Measurements from ENCODE around the gene HES1. TPM values are rescaled to one million over a fixed set of nuclear protein-coding genes. Genes with fewer than 3 reads are reported as not detected.

HES1 gene
- total RNA-seq, 4 donors from 2014 or later = 14.7 to 52.7 (median 27.7) TPM

DNA sequence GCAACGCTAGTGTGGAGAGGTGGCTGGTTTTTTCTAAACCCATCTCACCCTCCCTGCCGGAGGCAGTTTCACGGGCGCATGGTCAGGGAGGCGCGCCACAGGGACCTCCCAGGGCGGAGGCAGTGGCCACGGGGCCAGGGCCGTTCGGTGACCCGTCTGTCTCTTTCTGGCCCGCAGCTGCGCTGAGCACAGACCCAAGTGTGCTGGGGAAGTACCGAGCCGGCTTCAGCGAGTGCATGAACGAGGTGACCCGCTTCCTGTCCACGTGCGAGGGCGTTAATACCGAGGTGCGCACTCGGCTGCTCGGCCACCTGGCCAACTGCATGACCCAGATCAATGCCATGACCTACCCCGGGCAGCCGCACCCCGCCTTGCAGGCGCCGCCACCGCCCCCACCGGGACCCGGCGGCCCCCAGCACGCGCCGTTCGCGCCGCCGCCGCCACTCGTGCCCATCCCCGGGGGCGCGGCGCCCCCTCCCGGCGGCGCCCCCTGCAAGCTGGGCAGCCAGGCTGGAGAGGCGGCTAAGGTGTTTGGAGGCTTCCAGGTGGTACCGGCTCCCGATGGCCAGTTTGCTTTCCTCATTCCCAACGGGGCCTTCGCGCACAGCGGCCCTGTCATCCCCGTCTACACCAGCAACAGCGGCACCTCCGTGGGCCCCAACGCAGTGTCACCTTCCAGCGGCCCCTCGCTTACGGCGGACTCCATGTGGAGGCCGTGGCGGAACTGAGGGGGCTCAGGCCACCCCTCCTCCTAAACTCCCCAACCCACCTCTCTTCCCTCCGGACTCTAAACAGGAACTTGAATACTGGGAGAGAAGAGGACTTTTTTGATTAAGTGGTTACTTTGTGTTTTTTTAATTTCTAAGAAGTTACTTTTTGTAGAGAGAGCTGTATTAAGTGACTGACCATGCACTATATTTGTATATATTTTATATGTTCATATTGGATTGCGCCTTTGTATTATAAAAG is 1.8 kb downstream of the HES1 start:
- TF ChIP-seq POLR2A (IDR thresholded peaks at IDR 0.05) (no peak), EP300 (IDR thresholded peaks at IDR 0.05) (peak in 1 of 2 donors; percentile 48), CTCF (IDR thresholded peaks at IDR 0.05) (peak; percentile 18 to 71 (median 56))
- Histone ChIP-seq H3K9me3 (no peaks in the 10 kb centered on the region), H3K4me3 (peak overlapping the region; percentile 44 to 71 (median 53)), H3K4me1 (peaks cover 4 to 80% (median 47%) of the 10 kb centered on the region in 4 donors), H3K27me3 (no peaks in the 10 kb centered on the region), H3K36me3 (no peaks in the 10 kb centered on the region), H3K27ac (peak overlapping the region; percentile 78 to 96 (median 90))
- DNase-seq (ENCODE audit: low spot score in 2 of 2) = peak in 1 of 2 donors; percentile 35
- 5 to 14% methylated on average over 39 to 57 of the region's 69 CpGs for WGBS, 2 donors

DNA sequence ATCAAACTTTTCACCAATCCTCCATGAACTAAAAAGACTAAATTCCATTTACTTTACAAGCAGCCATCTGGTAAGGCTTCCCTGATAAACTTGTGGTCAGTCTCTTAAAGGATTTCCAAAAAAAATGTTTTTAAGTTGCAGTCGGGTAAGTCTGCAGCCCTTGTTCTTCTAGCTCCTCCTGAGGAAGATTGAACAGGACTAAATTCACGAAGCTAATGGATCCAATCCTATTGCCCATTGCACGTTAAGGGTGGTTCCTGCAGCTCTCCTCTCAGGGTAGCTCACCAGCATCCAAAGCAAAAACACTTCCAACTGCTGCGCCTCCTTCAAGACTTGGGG is 2.8 kb downstream of the HES1 start:
- H3K36me3 ChIP-seq = no peaks in the 10 kb centered on the region
- TF ChIP-seq EP300 (IDR thresholded peaks at IDR 0.05) = no peak
- no peak for TF ChIP-seq CTCF (IDR thresholded peaks at IDR 0.05)
- H3K27ac ChIP-seq = peak overlapping the region in 2 of 4 donors; percentile 94 to 96
- H3K4me3 ChIP-seq = peak overlapping the region in 2 of 4 donors; percentile 17 to 71
- DNase-seq (ENCODE audit: low spot score in 2 of 2) = no peak
- 32 to 35% methylated on average over 4 of the region's 4 CpGs for WGBS, 2 donors
- no peaks in the 10 kb centered on the region for H3K27me3 ChIP-seq
- no peaks in the 10 kb centered on the region for H3K9me3 ChIP-seq
- H3K4me1 ChIP-seq = peaks cover 4 to 77% (median 42%) of the 10 kb centered on the region in 4 donors

- Histone ChIP-seq H3K27ac (peak overlapping the region; percentile 3 to 96 (median 62)), H3K27me3 (no peaks in the 10 kb centered on the region), H3K36me3 (no peaks in the 10 kb centered on the region), H3K4me3 (peak overlapping the region in 2 of 4 donors; percentile 17 to 71), H3K9me3 (no peaks in the 10 kb centered on the region), H3K4me1 (peaks cover 4 to 75% (median 42%) of the 10 kb centered on the region in 4 donors)
- DNase-seq (ENCODE audit: low spot score in 2 of 2) = no peak
- TF ChIP-seq EP300 (IDR thresholded peaks at IDR 0.05) (peak in 1 of 2 donors; percentile 11), CTCF (IDR thresholded peaks at IDR 0.05) (no peak)
- WGBS, 2 donors = 27 to 38% methylated on average over 10 to 20 of the region's 21 CpGs
Measured at GRCh38 chr3:194139071-194139813, 3.3 kb downstream of the HES1 start.

- 48 to 49% methylated on average over 9 of the region's 9 CpGs for WGBS, 2 donors
- Histone ChIP-seq H3K27me3 (no peaks in the 10 kb centered on the region), H3K4me3 (peak overlapping the region in 1 of 4 donors; percentile 71), H3K27ac (peak overlapping the region; percentile 3 to 96 (median 62)), H3K9me3 (no peaks in the 10 kb centered on the region), H3K36me3 (no peaks in the 10 kb centered on the region), H3K4me1 (peaks cover 4 to 75% (median 42%) of the 10 kb centered on the region in 4 donors)
- DNase-seq (ENCODE audit: low spot score in 2 of 2) = no peak
- TF ChIP-seq CTCF (IDR thresholded peaks at IDR 0.05) (no peak), EP300 (IDR thresholded peaks at IDR 0.05) (no peak), POLR2A (IDR thresholded peaks at IDR 0.05) (no peak)
Measured at GRCh38 chr3:194139814-194140391, 4.0 kb downstream of the HES1 start.

Data from tibial nerve (tissue), 4 donors.